MM.1S (cell line): Measurements from ENCODE around the gene KPNB1.

Experiments
- DNase-seq: peaks from one replicate; pipeline ENCODE4 v3.0.0-alpha.2; 2015
- H2AFZ ChIP-seq: fragments of 300-600 bp; sonication (generic); 2 replicates; pipeline ENCODE4 v1.6.0; 2016; ENCODE audit warnings: antibody characterized with exemption, low read length
- H3F3A ChIP-seq: fragments of 300-600 bp; sonication (generic); 2 replicates; pipeline ENCODE4 v1.6.1; 2016; ENCODE audit warnings: mild to moderate bottlenecking, antibody characterized with exemption, low read length, moderate library complexity, mixed read lengths; ENCODE audit not compliant: insufficient read depth
- H3K27ac ChIP-seq: fragments of 300-600 bp; sonication (generic); 2 replicates; pipeline ENCODE4 v1.5.1; 2016; ENCODE audit warnings: mild to moderate bottlenecking, low read length
- H3K27me3 ChIP-seq: fragments of 300-600 bp; sonication (generic); replicated peaks from 2 replicates; pipeline ENCODE4 v1.6.0; 2016; ENCODE audit warnings: low read length; ENCODE audit not compliant: insufficient read depth
- H3K36me3 ChIP-seq: fragments of 300-600 bp; sonication (generic); replicated peaks from 2 replicates; pipeline ENCODE4 v1.6.1; 2016; ENCODE audit warnings: mild to moderate bottlenecking, low read length, mixed read lengths; ENCODE audit not compliant: insufficient read depth
- H3K4me1 ChIP-seq: fragments of 300-600 bp; sonication (generic); 2 replicates; pipeline ENCODE4 v1.6.1; 2016; ENCODE audit warnings: low read length, mixed read lengths
- H3K4me2 ChIP-seq: fragments of 300-600 bp; sonication (generic); 2 replicates; pipeline ENCODE4 v1.6.0; 2016; ENCODE audit warnings: low read depth, low read length
- H3K4me3 ChIP-seq: fragments of 300-600 bp; sonication (generic); 2 replicates; pipeline ENCODE4 v1.5.1; 2016; ENCODE audit warnings: low read length, mixed read lengths
- H3K79me2 ChIP-seq: fragments of 300-600 bp; sonication (generic); 2 replicates; pipeline ENCODE4 v1.6.1; 2016; ENCODE audit warnings: mixed run types, low read length, mixed read lengths
- H3K9ac ChIP-seq: fragments of 300-600 bp; sonication (generic); 2 replicates; pipeline ENCODE4 v1.6.1; 2016; ENCODE audit warnings: low read length, mixed read lengths
- H3K9me2 ChIP-seq: fragments of 300-600 bp; sonication (generic); replicated peaks from 2 replicates; pipeline ENCODE4 v1.6.1; 2016; ENCODE audit warnings: mild to moderate bottlenecking, low read length, mixed read lengths; ENCODE audit not compliant: insufficient read depth
- H3K9me3 ChIP-seq: fragments of 300-600 bp; sonication (generic); replicated peaks from 2 replicates; pipeline ENCODE4 v1.6.1; 2016; ENCODE audit warnings: mild to moderate bottlenecking, low read length, mixed read lengths; ENCODE audit not compliant: insufficient read depth
- H4K20me1 ChIP-seq: fragments of 300-600 bp; sonication (generic); 2 replicates; pipeline ENCODE4 v1.6.1; 2016; ENCODE audit warnings: mild to moderate bottlenecking, low read length, moderate library complexity, mixed read lengths; ENCODE audit not compliant: insufficient read depth
- CTCF ChIP-seq: fragments of 300-600 bp; sonication (generic); IDR thresholded peaks from 2 replicates; pipeline ENCODE4 v1.5.1; 2016; ENCODE audit warnings: antibody characterized with exemption, low read length, mixed read lengths
- EZH2 ChIP-seq: fragments of 300-600 bp; sonication (generic); optimal IDR thresholded peaks from 2 replicates; pipeline ENCODE3; 2017; ENCODE audit warnings: low read depth, mild to moderate bottlenecking, antibody characterized with exemption, low read length, mixed read lengths
- EZH2phosphoT487 ChIP-seq: fragments of 300-600 bp; sonication (generic); IDR thresholded peaks from 2 replicates; pipeline ENCODE4 v1.6.1; 2018; ENCODE audit warnings: antibody characterized with exemption, low read length

The KPNB1 gene

GRCh38 chr17:47719411-47720152 is 69.9 kb downstream of the KPNB1 start:
- H3K9me3 ChIP-seq = no peaks in the 10 kb centered on the region

GRCh38 chr17:47720196-47720595 is 70.5 kb downstream of the KPNB1 start:
- H3K4me1 ChIP-seq = peaks cover 18% of the 10 kb centered on the region
- H3K27me3 ChIP-seq = peaks cover 50% of the 10 kb centered on the region
- TF ChIP-seq EZH2 (no peak), EZH2phosphoT487 (no peak), CTCF (no peak)
- no peaks in the 10 kb centered on the region for H4K20me1 ChIP-seq
- no peak overlapping the region for H3K27ac ChIP-seq
- peak overlapping the region; percentile 33; the same call in 1 of the 2 replicates for H3K4me2 ChIP-seq
- no peaks in the 10 kb centered on the region for H3K36me3 ChIP-seq
- H2AFZ ChIP-seq = no peak overlapping the region
- no peaks in the 10 kb centered on the region for H3K9me3 ChIP-seq
- H3K79me2 ChIP-seq = no peaks in the 10 kb centered on the region
- H3F3A ChIP-seq = 0 out of 2 replicates have a peak, but pooled peaks cover 7% of the 10 kb centered on the region
- no peak for DNase-seq
- H3K4me3 ChIP-seq = no peak overlapping the region
- no peaks in the 10 kb centered on the region for H3K9me2 ChIP-seq
- no peak overlapping the region for H3K9ac ChIP-seq

More at GRCh38 chr17:47719411-47720152, 69.9 kb downstream of the KPNB1 start:
- peaks cover 18% of the 10 kb centered on the region for H3K4me1 ChIP-seq
- H3F3A ChIP-seq = 0 out of 2 replicates have a peak, but pooled peaks cover 7% of the 10 kb centered on the region
- H3K9ac ChIP-seq = no peak overlapping the region
- no peak overlapping the region for H3K27ac ChIP-seq
- peak; percentile 42 for DNase-seq
- TF ChIP-seq EZH2phosphoT487 (no peak), CTCF (no peak), EZH2 (no peak)
- H3K36me3 ChIP-seq = no peaks in the 10 kb centered on the region
- H3K27me3 ChIP-seq = peaks cover 45% of the 10 kb centered on the region
- no peaks in the 10 kb centered on the region for H3K9me2 ChIP-seq
- no peak overlapping the region for H2AFZ ChIP-seq
- H3K4me3 ChIP-seq = no peak overlapping the region
- peak overlapping the region; percentile 33; the same call in 1 of the 2 replicates for H3K4me2 ChIP-seq
- H4K20me1 ChIP-seq = no peaks in the 10 kb centered on the region
- no peaks in the 10 kb centered on the region for H3K79me2 ChIP-seq

GRCh38 chr17:47720754-47721533 is 71.2 kb downstream of the KPNB1 start:
- Histone ChIP-seq H4K20me1 (no peaks in the 10 kb centered on the region), H3K9ac (no peak overlapping the region), H3F3A (0 out of 2 replicates have a peak, but pooled peaks cover 7% of the 10 kb centered on the region), H3K4me3 (no peak overlapping the region), H3K4me2 (no peak overlapping the region), H3K27me3 (peaks cover 51% of the 10 kb centered on the region), H3K4me1 (peaks cover 18% of the 10 kb centered on the region), H3K9me3 (no peaks in the 10 kb centered on the region), H3K36me3 (no peaks in the 10 kb centered on the region), H3K27ac (no peak overlapping the region), H3K9me2 (no peaks in the 10 kb centered on the region), H3K79me2 (no peaks in the 10 kb centered on the region), H2AFZ (no peak overlapping the region)
- no peak for DNase-seq
- no peak for TF ChIP-seq EZH2phosphoT487
- no peak for TF ChIP-seq EZH2
- TF ChIP-seq CTCF = no peak
